Measurements from ENCODE around the gene UNC5A.

- TF ChIP-seq CTCF (IDR thresholded peaks at IDR 0.05) = no peak
- TF ChIP-seq POLR2A (IDR thresholded peaks at IDR 0.05) = no peak
Measured at GRCh38 chr5:176892663-176893062, 82.3 kb downstream of the UNC5A start.
